H9 (cell line): Measurements from ENCODE around the gene NHERF1. TPM values are rescaled to one million over a fixed set of nuclear protein-coding genes. Genes with fewer than 3 reads are reported as not detected.

ENCODE experiments used
- DNase-seq: peaks from one replicate; pipeline ENCODE4 v3.0.0-alpha.2; 2017
- H2AFZ ChIP-seq: one replicate; pipeline ENCODE4 v1.6.1; 2013; ENCODE audit warnings: mild to moderate bottlenecking, low read length, control low read depth, moderate library complexity
- H2AK5ac ChIP-seq: 2 replicates; pipeline ENCODE4 v1.6.1; 2013; ENCODE audit warnings: low read length, control low read depth, mixed read lengths; ENCODE audit not compliant: insufficient read length
- H2BK120ac ChIP-seq: one replicate; pipeline ENCODE4 v1.6.1; 2013; ENCODE audit warnings: low read depth, mild to moderate bottlenecking, low read length, control low read depth, inconsistent platforms; ENCODE audit not compliant: poor library complexity, severe bottlenecking
- H2BK12ac ChIP-seq: 2 replicates; pipeline ENCODE4 v1.6.1; 2013; ENCODE audit warnings: low read length, control low read depth, mixed read lengths, low read depth; ENCODE audit not compliant: insufficient read length
- H2BK15ac ChIP-seq: 2 replicates; pipeline ENCODE4 v1.6.1; 2013; ENCODE audit warnings: low read depth, low read length, control low read depth
- H2BK20ac ChIP-seq: one replicate; pipeline ENCODE4 v1.6.1; 2013; ENCODE audit warnings: low read depth, mild to moderate bottlenecking, low read length, control low read depth, inconsistent platforms; ENCODE audit not compliant: poor library complexity, severe bottlenecking
- H2BK5ac ChIP-seq: 2 replicates; pipeline ENCODE4 v1.6.1; 2013; ENCODE audit warnings: low read length, control low read depth, mixed read lengths; ENCODE audit not compliant: insufficient read length
- H3K14ac ChIP-seq: 2 replicates; pipeline ENCODE4 v1.6.1; 2013; ENCODE audit warnings: low read length, control low read depth; ENCODE audit not compliant: insufficient read depth
- H3K18ac ChIP-seq: 2 replicates; pipeline ENCODE4 v1.6.1; 2013; ENCODE audit warnings: low read depth, mild to moderate bottlenecking, mixed read lengths, low read length, control low read depth; ENCODE audit not compliant: insufficient read length
- H3K23ac ChIP-seq: 2 replicates; pipeline ENCODE4 v1.6.1; 2013; ENCODE audit warnings: low read length, control low read depth, mixed read lengths, low read depth; ENCODE audit not compliant: insufficient read length
- H3K23me2 ChIP-seq: 2 replicates; pipeline ENCODE4 v1.6.1; 2013; ENCODE audit warnings: low read depth, mild to moderate bottlenecking, mixed read lengths, low read length, control low read depth; ENCODE audit not compliant: insufficient read length, poor library complexity, severe bottlenecking
- H3K27ac ChIP-seq: 2 replicates; pipeline ENCODE4 v1.5.1; 2013; ENCODE audit warnings: low read length, control low read depth, mixed read lengths, low read depth; ENCODE audit not compliant: insufficient read length
- H3K27me3 ChIP-seq: 2 replicates; pipeline ENCODE4 v1.6.1; 2013; ENCODE audit warnings: low read length, control low read depth, inconsistent platforms; ENCODE audit not compliant: insufficient read depth
- H3K4ac ChIP-seq: 2 replicates; pipeline ENCODE4 v1.6.1; 2013; ENCODE audit warnings: low read depth, mild to moderate bottlenecking, control low read depth, inconsistent platforms, low read length, moderate library complexity
- H3K4me1 ChIP-seq: 2 replicates; pipeline ENCODE4 v1.6.1; 2013; ENCODE audit warnings: low read length, control low read depth, inconsistent platforms; ENCODE audit not compliant: insufficient read depth
- H3K4me2 ChIP-seq: 2 replicates; pipeline ENCODE4 v1.6.1; 2013; ENCODE audit warnings: low read length, control low read depth, mixed read lengths; ENCODE audit not compliant: insufficient read length, insufficient read depth
- H3K56ac ChIP-seq: 2 replicates; pipeline ENCODE4 v1.6.1; 2013; ENCODE audit warnings: low read depth, mild to moderate bottlenecking, mixed read lengths, low read length, control low read depth; ENCODE audit not compliant: insufficient read length
- H3K79me1 ChIP-seq: 2 replicates; pipeline ENCODE4 v1.6.1; 2013; ENCODE audit warnings: low read depth, mild to moderate bottlenecking, moderate library complexity, low read length, control low read depth, inconsistent platforms; ENCODE audit not compliant: insufficient read depth, poor library complexity, severe bottlenecking
- H3K79me2 ChIP-seq: 2 replicates; pipeline ENCODE4 v1.6.1; 2013; ENCODE audit warnings: low read length, control low read depth, inconsistent platforms; ENCODE audit not compliant: insufficient read depth
- H3K9ac ChIP-seq: 2 replicates; pipeline ENCODE4 v1.6.1; 2013; ENCODE audit warnings: low read length, control low read depth, mixed read lengths; ENCODE audit not compliant: insufficient read length; ENCODE audit errors: extremely low read depth
- H3K9me3 ChIP-seq: one replicate; pipeline ENCODE4 v1.6.1; 2013; ENCODE audit warnings: low read depth, low read length, inconsistent platforms; ENCODE audit not compliant: control insufficient read depth
- H3T11ph ChIP-seq: one replicate; pipeline ENCODE4 v1.6.1; 2013; ENCODE audit warnings: mild to moderate bottlenecking, low read length, control low read depth, inconsistent platforms
- H4K20me1 ChIP-seq: one replicate; pipeline ENCODE4 v1.6.1; 2013; ENCODE audit not compliant: control insufficient read depth, insufficient read length, insufficient read depth
- H4K5ac ChIP-seq: 2 replicates; pipeline ENCODE4 v1.6.1; 2013; ENCODE audit warnings: low read depth, mild to moderate bottlenecking, mixed read lengths, low read length, control low read depth; ENCODE audit not compliant: insufficient read length
- H4K8ac ChIP-seq: replicated peaks from 2 replicates; pipeline ENCODE4 v1.6.1; 2013; ENCODE audit warnings: low read length, control low read depth, mixed read lengths, low read depth; ENCODE audit not compliant: insufficient read length
- H4K91ac ChIP-seq: 2 replicates; pipeline ENCODE4 v1.6.1; 2013; ENCODE audit warnings: low read depth, mild to moderate bottlenecking, moderate library complexity, mixed read lengths, low read length, control low read depth; ENCODE audit not compliant: insufficient read length
- H3K27ac Mint-ChIP-seq, 3 experiments: 2 replicates in 2 of 3; 3 replicates in 1 of 3; pipeline ENCODE4 v1.8.0; 2020 to 2021; ENCODE audit warnings: mixed read lengths in 3 of 3, mild to moderate bottlenecking in 1 of 3, moderate library complexity in 1 of 3
- H3K27me3 Mint-ChIP-seq: 2 replicates; pipeline ENCODE4 v1.8.0; 2021; ENCODE audit warnings: low read depth, mild to moderate bottlenecking, moderate library complexity, mixed read lengths
- H3K36me3 Mint-ChIP-seq, 3 experiments: 2 replicates in 2 of 3; 3 replicates in 1 of 3; pipeline ENCODE4 v1.8.0; 2020 to 2021; ENCODE audit warnings: low read depth in 3 of 3, mixed read lengths in 3 of 3; ENCODE audit not compliant: insufficient read depth in 1 of 3
- H3K4me1 Mint-ChIP-seq, 2 experiments: 2 replicates each; pipeline ENCODE4 v1.8.0; 2020; ENCODE audit warnings: mixed read lengths in 2 of 2
- H3K4me3 Mint-ChIP-seq, 2 experiments: 2 replicates in 1 of 2; 3 replicates in 1 of 2; pipeline ENCODE4 v1.8.0; 2020 to 2021; ENCODE audit warnings: mild to moderate bottlenecking in 2 of 2, mixed read lengths in 2 of 2, moderate library complexity in 1 of 2
- H3K9me3 Mint-ChIP-seq, 2 experiments: 2 replicates in 1 of 2; 3 replicates in 1 of 2; pipeline ENCODE4 v1.8.0; 2020; ENCODE audit warnings: mild to moderate bottlenecking in 2 of 2, mixed read lengths in 2 of 2, moderate library complexity in 1 of 2
- CTCF ChIP-seq: fragments of 200-600 bp; sonication (generic); conservative IDR thresholded peaks from 3 replicates; pipeline ENCODE4 v1.8.0; 2021; ENCODE audit warnings: antibody characterized with exemption, mild to moderate bottlenecking
- WGBS: extraction: QIAGEN DNeasy Blood & Tissue Kit; methylation state at CpG from one replicate; pipeline ENCODE4 v1.1.7; 2013; ENCODE audit warnings: missing lambda C conversion rate, low lambda C conversion rate, mixed read lengths; ENCODE audit not compliant: insufficient read length; ENCODE audit errors: extremely low coverage; 5-methylcytosine and 5-hydroxymethylcytosine counted together
- total RNA-seq: library from RNA; stranded (reverse); gene quantifications from 2 replicates; pipeline ENCODE4 v1.2.1, GENCODE V29; 2021

NHERF1 gene
- total RNA-seq, 1 experiment from 2014 or later = 74.4 TPM

- Histone ChIP-seq H3T11ph (no peak within 1 kb of the TSS), H2AK5ac (no peak within 1 kb of the TSS), H3K27me3 (no peaks in the 10 kb centered on the region), H3K79me2 (no peaks in the 10 kb centered on the region), H3K14ac (no peak within 1 kb of the TSS; the same call in 1 of the 2 replicates), H4K91ac (no peak within 1 kb of the TSS), H2BK15ac (no peak within 1 kb of the TSS), H3K4ac (no peak within 1 kb of the TSS), H3K23me2 (peaks cover 10% of the 10 kb centered on the region), H3K79me1 (no peaks in the 10 kb centered on the region), H3K18ac (no peak within 1 kb of the TSS), H2BK12ac (no peak within 1 kb of the TSS), H2AFZ (no peak within 1 kb of the TSS), H3K4me1 (no peaks in the 10 kb centered on the region; the same call in 1 of the 2 replicates), H3K4me2 (peak within 1 kb of the TSS; percentile 92), H3K9me3 (no peaks in the 10 kb centered on the region), H3K27ac (peak within 1 kb of the TSS; percentile 10), H4K5ac (no peak within 1 kb of the TSS), H2BK5ac (no peak within 1 kb of the TSS), H2BK120ac (no peak within 1 kb of the TSS), H3K9ac (peak within 1 kb of the TSS; percentile 61), H3K23ac (no peak within 1 kb of the TSS), H4K8ac (no peak within 1 kb of the TSS), H3K56ac (no peak within 1 kb of the TSS), H4K20me1 (no peaks in the 10 kb centered on the region), H2BK20ac (no peak within 1 kb of the TSS)
- Mint-ChIP-seq H3K27me3 (no peaks in the 10 kb centered on the region), H3K27ac (peak within 1 kb of the TSS; percentile 89 to 97 (median 93); a peak in 6 of 7 replicates), H3K4me3 (peak within 1 kb of the TSS; percentile 91 to 95), H3K9me3 (no peaks in the 10 kb centered on the region), H3K36me3 (peaks cover 16 to 44% (median 33%) of the 10 kb centered on the region in 3 experiments), H3K4me1 (peaks cover 7 to 19% of the 10 kb centered on the region in 2 experiments)
- peak; percentile 100 for DNase-seq
- TF ChIP-seq CTCF = no peak
- no CpG with 5 or more reads among the region's 64 CpGs for WGBS
These were observed 27.9 kb downstream of the NHERF1 start, which contains the start of gene NAT9 for GRCh38 chr17:74776044-74776962. TSS of gene NAT9 (minus strand) at chr17:74776345. CDS start at chr17:74775698, 647 bp downstream.
